Caki2 (cell line): Measurements from ENCODE around the gene HSDL1. TPM values are rescaled to one million over a fixed set of nuclear protein-coding genes. Genes with fewer than 3 reads are reported as not detected.

Source experiments
- total RNA-seq: library from RNA; depleted of rRNA; stranded (reverse); fragments of >200 nt; shearing (Covaris generic); gene quantifications from 2 replicates; pipeline ENCODE4 v1.2.3, GENCODE V29; 2014; ENCODE audit warnings: low replicate concordance; rRNA removed

Gene HSDL1
- total RNA-seq, 1 experiment from 2014 or later = 31.8 TPM

Other genes starting within 250 kb of the HSDL1 start
- 2.6 and 3.3 TPM in 2 replicates for gene MLYCD, start 246.1 kb downstream of the HSDL1 start, total RNA-seq
- 65.3 and 69.7 TPM in 2 replicates for gene OSGIN1, start 191.9 kb downstream of the HSDL1 start, total RNA-seq
- 0.81 TPM in 1 of 2 replicates, not detected in the other for gene NECAB2, start 176.9 kb downstream of the HSDL1 start, total RNA-seq
- gene SLC38A8, start 102.4 kb downstream of the HSDL1 start, total RNA-seq = not detected in 2 replicates
- gene MBTPS1, start 28.2 kb downstream of the HSDL1 start, total RNA-seq = 103 and 106 TPM in 2 replicates
- 0.64 TPM in 1 of 2 replicates, not detected in the other for gene DNAAF1, start 131 bp upstream of the HSDL1 start, total RNA-seq
- 17.6 and 19.2 TPM in 2 replicates for gene TAF1C, start 41.9 kb upstream of the HSDL1 start, total RNA-seq
- gene ADAD2, start 46.0 kb upstream of the HSDL1 start, total RNA-seq = not detected in 2 replicates
- not detected in 2 replicates for gene KCNG4, start 94.8 kb upstream of the HSDL1 start, total RNA-seq
- not detected in 2 replicates for gene WFDC1, start 149.7 kb upstream of the HSDL1 start, total RNA-seq
- gene ATP2C2, start 223.4 kb upstream of the HSDL1 start, total RNA-seq = not detected in 2 replicates